ENCODE measurements around the gene RSU1. TPM values are rescaled to one million over a fixed set of nuclear protein-coding genes. Genes with fewer than 3 reads are reported as not detected.

Gene RSU1
- total RNA-seq, 1 experiment from 2014 or later, result 35.2 TPM

GRCh38 chr10:16686054-16686902 lies 130.9 kb downstream of the RSU1 start:
- DNase-seq (ENCODE audit: extremely low read depth, low read depth), result no peak

GRCh38 chr10:16685551-16685950 lies 131.7 kb downstream of the RSU1 start:
- DNase-seq (ENCODE audit: extremely low read depth, low read depth), result no peak

GRCh38 chr10:16681521-16681920 lies 135.7 kb downstream of the RSU1 start:
- DNase-seq (ENCODE audit: extremely low read depth, low read depth), result no peak

- DNase-seq (ENCODE audit: extremely low read depth, low read depth), result no peak
These were observed 137.7 kb downstream of the RSU1 start for GRCh38 chr10:16679511-16679910.

- DNase-seq (ENCODE audit: extremely low read depth, low read depth), result no peak
These were observed 141.9 kb downstream of the RSU1 start for GRCh38 chr10:16675334-16675733.

- DNase-seq (ENCODE audit: extremely low read depth, low read depth), result no peak
These were observed 143.0 kb downstream of the RSU1 start for GRCh38 chr10:16674147-16674703.

- DNase-seq (ENCODE audit: extremely low read depth, low read depth), result no peak
These were observed 143.8 kb downstream of the RSU1 start for GRCh38 chr10:16673443-16673842.

GRCh38 chr10:16663444-16663843 lies 153.8 kb downstream of the RSU1 start:
- no peak for DNase-seq (ENCODE audit: extremely low read depth, low read depth)

GRCh38 chr10:16662923-16663322 lies 154.3 kb downstream of the RSU1 start:
- no peak for DNase-seq (ENCODE audit: extremely low read depth, low read depth)

GRCh38 chr10:16656895-16657294 lies 160.3 kb downstream of the RSU1 start:
- DNase-seq (ENCODE audit: extremely low read depth, low read depth), result no peak

- no peak for DNase-seq (ENCODE audit: extremely low read depth, low read depth)
These were observed 164.0 kb downstream of the RSU1 start for GRCh38 chr10:16653224-16653623.

GRCh38 chr10:16652154-16652553 lies 165.1 kb downstream of the RSU1 start:
- no peak for DNase-seq (ENCODE audit: extremely low read depth, low read depth)

GRCh38 chr10:16649757-16650156 lies 167.5 kb downstream of the RSU1 start:
- DNase-seq (ENCODE audit: extremely low read depth, low read depth), result no peak

GRCh38 chr10:16648366-16648765 lies 168.9 kb downstream of the RSU1 start:
- DNase-seq (ENCODE audit: extremely low read depth, low read depth), result no peak

- DNase-seq (ENCODE audit: extremely low read depth, low read depth), result no peak
These were observed 170.8 kb downstream of the RSU1 start for GRCh38 chr10:16646181-16647059.

GRCh38 chr10:16644146-16644545 lies 173.1 kb downstream of the RSU1 start:
- no peak for DNase-seq (ENCODE audit: extremely low read depth, low read depth)

GRCh38 chr10:16643502-16643901 lies 173.7 kb downstream of the RSU1 start:
- DNase-seq (ENCODE audit: extremely low read depth, low read depth), result no peak

- no peak for DNase-seq (ENCODE audit: extremely low read depth, low read depth)
These were observed 177.1 kb downstream of the RSU1 start for GRCh38 chr10:16640153-16640552.

- DNase-seq (ENCODE audit: extremely low read depth, low read depth), result no peak
These were observed 177.8 kb downstream of the RSU1 start for GRCh38 chr10:16639471-16639870.

- no peak for DNase-seq (ENCODE audit: extremely low read depth, low read depth)
These were observed 184.2 kb downstream of the RSU1 start for GRCh38 chr10:16632996-16633395.

- DNase-seq (ENCODE audit: extremely low read depth, low read depth), result no peak
These were observed 190.5 kb downstream of the RSU1 start for GRCh38 chr10:16626697-16627096.

Data from NCI-H460 (cell line).